ENCODE data around the gene MRPL14.
"Not testable (repeated sequence)": the region's sequence is repeated elsewhere in the genome, so short reads cannot be mapped to it uniquely, and the experiment has no call there.

The MRPL14 gene

GRCh38 chr6:44097782-44098317 is 29.4 kb downstream of the MRPL14 start:
- Histone ChIP-seq H3K27ac (ENCODE audit: low read length) (no peak overlapping the region), H3K9me3 (ENCODE audit: insufficient read depth, low read length) (no peaks in the 10 kb centered on the region), H3K27me3 (ENCODE audit: low read depth, low read length) (no peaks in the 10 kb centered on the region), H3K9ac (ENCODE audit: low read length) (no peak overlapping the region), H3K4me2 (ENCODE audit: low read length) (no peak overlapping the region), H3K79me2 (ENCODE audit: low read length) (no peaks in the 10 kb centered on the region; the same call in 1 of the 2 replicates), H3K4me1 (ENCODE audit: low read length) (no peaks in the 10 kb centered on the region), H3K36me3 (replicated peaks; ENCODE audit: low read depth, low read length) (peaks cover 35% of the 10 kb centered on the region), H2AFZ (ENCODE audit: low read depth, low read length) (no peak overlapping the region), H4K20me1 (ENCODE audit: insufficient read depth, low read length) (peaks cover 24% of the 10 kb centered on the region), H3K4me3 (ENCODE audit: low read length) (no peak overlapping the region)
- TF ChIP-seq CTCF (IDR thresholded peaks at IDR 0.05; ENCODE audit: low read depth, low read length) (no peak), EZH2phosphoT487 (IDR thresholded peaks at IDR 0.05; ENCODE audit: low read depth) (no peak)

GRCh38 chr6:44096612-44097011 is 30.6 kb downstream of the MRPL14 start:
- no peak overlapping the region for H3K4me3 ChIP-seq (ENCODE audit: low read length)
- TF ChIP-seq CTCF (IDR thresholded peaks at IDR 0.05; ENCODE audit: low read depth, low read length) (peak; percentile 86), EZH2phosphoT487 (IDR thresholded peaks at IDR 0.05; ENCODE audit: low read depth) (no peak)

GRCh38 chr6:44095243-44095623 is 32.0 kb downstream of the MRPL14 start:
- H3K79me2 ChIP-seq (ENCODE audit: low read length); H3K4me3 ChIP-seq (ENCODE audit: low read length); H3K9ac ChIP-seq (ENCODE audit: low read length); H3K27ac ChIP-seq (ENCODE audit: low read length); H3K9me3 ChIP-seq (ENCODE audit: insufficient read depth, low read length); H3K4me1 ChIP-seq (ENCODE audit: low read length); H2AFZ ChIP-seq (ENCODE audit: low read depth, low read length); H3K4me2 ChIP-seq (ENCODE audit: low read length); H3K27me3 ChIP-seq (ENCODE audit: low read depth, low read length): not testable (repeated sequence)
- Histone ChIP-seq H3K36me3 (replicated peaks; ENCODE audit: low read depth, low read length) (peaks cover 28% of the 10 kb centered on the region), H4K20me1 (ENCODE audit: insufficient read depth, low read length) (peaks cover 23% of the 10 kb centered on the region)

More at GRCh38 chr6:44096612-44097011, 30.6 kb downstream of the MRPL14 start:
- Histone ChIP-seq H3K79me2 (ENCODE audit: low read length) (no peaks in the 10 kb centered on the region; the same call in 1 of the 2 replicates), H3K4me2 (ENCODE audit: low read length) (no peak overlapping the region), H4K20me1 (ENCODE audit: insufficient read depth, low read length) (peaks cover 24% of the 10 kb centered on the region), H3K9ac (ENCODE audit: low read length) (no peak overlapping the region), H3K36me3 (replicated peaks; ENCODE audit: low read depth, low read length) (peaks cover 33% of the 10 kb centered on the region), H3K27me3 (ENCODE audit: low read depth, low read length) (no peaks in the 10 kb centered on the region), H3K9me3 (ENCODE audit: insufficient read depth, low read length) (no peaks in the 10 kb centered on the region), H2AFZ (ENCODE audit: low read depth, low read length) (no peak overlapping the region), H3K27ac (ENCODE audit: low read length) (no peak overlapping the region), H3K4me1 (ENCODE audit: low read length) (no peaks in the 10 kb centered on the region)

GRCh38 chr6:44094403-44095242 is 32.6 kb downstream of the MRPL14 start:
- no peak overlapping the region for H2AFZ ChIP-seq (ENCODE audit: low read depth, low read length)
- no peaks in the 10 kb centered on the region for H3K27me3 ChIP-seq (ENCODE audit: low read depth, low read length)
- no peak overlapping the region for H3K4me2 ChIP-seq (ENCODE audit: low read length)
- no peak overlapping the region for H3K9ac ChIP-seq (ENCODE audit: low read length)
- no peak overlapping the region for H3K27ac ChIP-seq (ENCODE audit: low read length)
- peaks cover 17% of the 10 kb centered on the region; the same call in 1 of the 2 replicates for H4K20me1 ChIP-seq (ENCODE audit: insufficient read depth, low read length)
- H3K4me3 ChIP-seq (ENCODE audit: low read length): no peak overlapping the region
- no peaks in the 10 kb centered on the region; the same call in 1 of the 2 replicates for H3K79me2 ChIP-seq (ENCODE audit: low read length)
- H3K36me3 ChIP-seq (replicated peaks; ENCODE audit: low read depth, low read length): peaks cover 22% of the 10 kb centered on the region
- H3K4me1 ChIP-seq (ENCODE audit: low read length): no peaks in the 10 kb centered on the region
- H3K9me3 ChIP-seq (ENCODE audit: insufficient read depth, low read length): no peaks in the 10 kb centered on the region
- TF ChIP-seq CTCF (IDR thresholded peaks at IDR 0.05; ENCODE audit: low read depth, low read length) (no peak), EZH2phosphoT487 (IDR thresholded peaks at IDR 0.05; ENCODE audit: low read depth) (no peak)

Measured in OCI-LY3 (cell line).